Right lobe of liver (tissue), 6 donors: ENCODE data around the gene FRY. TPM values are rescaled to one million over a fixed set of nuclear protein-coding genes. Genes with fewer than 3 reads are reported as not detected.

Experiments used
- ATAC-seq, 4 donors: fragments of 200-7000 bp; cut with Tn5 transposase; one replicate each; pipeline ENCODE4 v1.9.1; 2020; ENCODE audit warnings: mild to moderate bottlenecking in 4 of 4, moderate library complexity in 4 of 4
- DNase-seq, 3 donors: peaks; one replicate each; pipeline ENCODE4 v3.0.0-alpha.2; 2020
- H3K27ac ChIP-seq, 3 donors: fragments of 200-600 bp; one replicate each; pipeline ENCODE4 v1.8.0; 2022
- H3K27me3 ChIP-seq, 2 donors: fragments of 200-600 bp; one replicate each; pipeline ENCODE4 v1.8.0; 2022
- H3K36me3 ChIP-seq, 4 donors: fragments of 200-600 bp; sonication (generic) in 1 of 4; one replicate each; pipeline versions ENCODE4 v1.5.1 to v1.8.0; 2017 to 2022; ENCODE audit warnings: control low read depth in 1 of 4
- H3K4me1 ChIP-seq, 4 donors: fragments of 200-600 bp; sonication (generic) in 1 of 4; one replicate each; pipeline versions ENCODE4 v1.5.1 to v1.8.0; 2017 to 2022; ENCODE audit warnings: control low read depth in 1 of 4
- H3K4me3 ChIP-seq, 3 donors: fragments of 200-600 bp; one replicate each; pipeline ENCODE4 v1.8.0; 2022
- H3K9me3 ChIP-seq, 4 donors: fragments of 200-600 bp; sonication (generic) in 1 of 4; one replicate each; pipeline versions ENCODE4 v1.5.1 to v1.8.0; 2017 to 2022; ENCODE audit warnings: control low read depth in 1 of 4
- POLR2A ChIP-seq: fragments of 450-650 bp; IDR thresholded peaks from one replicate; pipeline ENCODE4 v1.6.1; 2017; ENCODE audit warnings: antibody characterized with exemption, mild to moderate bottlenecking
- WGBS: methylation state at CpG from one replicate; pipeline ENCODE4 v1.1.6; 2018; ENCODE audit warnings: low coverage, low lambda C conversion rate; ENCODE audit not compliant: insufficient coverage; ENCODE audit errors: missing lambda C conversion rate; 5-methylcytosine and 5-hydroxymethylcytosine counted together
- intact Hi-C, 2 donors: fragments of 100-400 bp; cut with DNase I; formaldehyde crosslinking; loops; one replicate each; pipeline versions ENCODE4 v1.11.2 to v1.14.1; 2022
- total RNA-seq, 6 experiments: library from RNA; depleted of rRNA in 2 of 6; stranded (reverse); fragments of >200 nt in 2 of 6; fragmentation: NEBNext Ultra II Directional in 3 of 6; extraction: Animal tissue kit (Norgen Biotek cat#: 25700) in 3 of 6; gene quantifications; one replicate each; pipeline versions ENCODE4 v1.1.0 to v1.2.4, GENCODE V29; 2016 to 2023
- TF ChIP-seq, protein P1 (sequence below), 4 donors: fragments of 200-600 bp in 3 of 4; fragments of 450-650 bp in 1 of 4; IDR thresholded peaks; one replicate each; pipeline versions ENCODE4 v1.5.1 to v1.8.0; 2016 to 2022; ENCODE audit warnings: antibody characterized with exemption in 4 of 4, mild to moderate bottlenecking in 2 of 4
- donor health status: DM: no; HTN: yes; CAD: no.
- donor health status: DM: no; HTN: no; CAD: no.
- donor health status: DM: no; HTN: no; CAD: no.
- donor health status: DM: no; HTN: yes; CAD: no.
- donor health status: DM: no; HTN: yes; CAD: no.

FRY gene
- total RNA-seq, 6 experiments from 2014 or later = 16.1 to 106 (median 35.7) TPM

DNA sequence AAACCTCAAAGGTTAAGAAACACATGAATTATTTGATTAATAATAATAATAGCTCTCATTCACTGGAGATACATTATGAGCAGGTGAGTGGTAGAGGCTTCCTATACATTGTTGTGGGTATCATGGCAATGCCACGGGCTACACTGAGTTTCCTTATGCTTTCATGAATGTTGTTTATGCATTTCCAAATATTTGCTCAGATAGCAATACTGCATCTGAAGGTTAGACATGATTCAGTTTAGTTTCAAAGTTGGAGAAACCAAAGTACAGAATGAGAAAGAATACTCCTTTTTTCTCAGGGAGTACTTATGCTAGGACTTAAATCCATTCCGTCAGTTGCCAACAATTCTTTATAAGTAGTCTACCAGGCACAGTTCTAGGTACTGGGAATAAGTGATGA is 108.5 kb downstream of the FRY start:
- 92% methylated on average over 2 of the region's 2 CpGs for WGBS
- DNase-seq (no peak), ATAC-seq (no peak)
- Histone ChIP-seq H3K4me1 (no peaks in the 10 kb centered on the region), H3K9me3 (no peaks in the 10 kb centered on the region), H3K27ac (no peak overlapping the region), H3K36me3 (no peaks in the 10 kb centered on the region), H3K4me3 (no peak overlapping the region), H3K27me3 (no peaks in the 10 kb centered on the region)
- intact Hi-C loops = no loop called here
- no peak for TF ChIP-seq POLR2A
- TF ChIP-seq, protein P1, sequence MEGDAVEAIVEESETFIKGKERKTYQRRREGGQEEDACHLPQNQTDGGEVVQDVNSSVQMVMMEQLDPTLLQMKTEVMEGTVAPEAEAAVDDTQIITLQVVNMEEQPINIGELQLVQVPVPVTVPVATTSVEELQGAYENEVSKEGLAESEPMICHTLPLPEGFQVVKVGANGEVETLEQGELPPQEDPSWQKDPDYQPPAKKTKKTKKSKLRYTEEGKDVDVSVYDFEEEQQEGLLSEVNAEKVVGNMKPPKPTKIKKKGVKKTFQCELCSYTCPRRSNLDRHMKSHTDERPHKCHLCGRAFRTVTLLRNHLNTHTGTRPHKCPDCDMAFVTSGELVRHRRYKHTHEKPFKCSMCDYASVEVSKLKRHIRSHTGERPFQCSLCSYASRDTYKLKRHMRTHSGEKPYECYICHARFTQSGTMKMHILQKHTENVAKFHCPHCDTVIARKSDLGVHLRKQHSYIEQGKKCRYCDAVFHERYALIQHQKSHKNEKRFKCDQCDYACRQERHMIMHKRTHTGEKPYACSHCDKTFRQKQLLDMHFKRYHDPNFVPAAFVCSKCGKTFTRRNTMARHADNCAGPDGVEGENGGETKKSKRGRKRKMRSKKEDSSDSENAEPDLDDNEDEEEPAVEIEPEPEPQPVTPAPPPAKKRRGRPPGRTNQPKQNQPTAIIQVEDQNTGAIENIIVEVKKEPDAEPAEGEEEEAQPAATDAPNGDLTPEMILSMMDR (IDR thresholded peaks at IDR 0.05) = no peak

DNA sequence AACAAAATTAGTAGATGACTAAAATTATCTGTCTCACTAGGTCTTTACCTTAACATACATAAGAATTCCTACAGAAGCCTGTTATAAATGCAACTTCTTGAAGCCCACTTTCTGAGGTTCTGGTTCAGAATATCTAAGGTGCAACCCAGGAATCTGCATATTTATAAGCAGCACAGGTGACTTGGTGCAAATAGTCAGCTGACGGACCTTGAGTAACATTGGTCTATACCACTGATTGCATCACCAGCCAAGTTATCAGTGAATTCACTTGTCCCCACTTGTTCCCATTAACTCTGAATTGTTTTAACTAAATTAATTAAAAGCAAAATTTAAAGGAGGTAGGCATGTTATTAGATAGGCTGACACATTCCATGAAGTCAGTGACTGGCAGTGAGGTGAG is 109.9 kb downstream of the FRY start:
- intact Hi-C loops = no loop called here
- H3K9me3 ChIP-seq = no peaks in the 10 kb centered on the region
- no peaks in the 10 kb centered on the region for H3K36me3 ChIP-seq
- no peak overlapping the region for H3K27ac ChIP-seq
- DNase-seq (no peak), ATAC-seq (no peak)
- H3K4me1 ChIP-seq = no peaks in the 10 kb centered on the region
- 41% methylated on average over 1 of the region's 1 CpG for WGBS
- no peaks in the 10 kb centered on the region for H3K27me3 ChIP-seq
- H3K4me3 ChIP-seq = no peak overlapping the region
- TF ChIP-seq POLR2A = no peak
- TF ChIP-seq, protein P1 (IDR thresholded peaks at IDR 0.05) = no peak

DNA sequence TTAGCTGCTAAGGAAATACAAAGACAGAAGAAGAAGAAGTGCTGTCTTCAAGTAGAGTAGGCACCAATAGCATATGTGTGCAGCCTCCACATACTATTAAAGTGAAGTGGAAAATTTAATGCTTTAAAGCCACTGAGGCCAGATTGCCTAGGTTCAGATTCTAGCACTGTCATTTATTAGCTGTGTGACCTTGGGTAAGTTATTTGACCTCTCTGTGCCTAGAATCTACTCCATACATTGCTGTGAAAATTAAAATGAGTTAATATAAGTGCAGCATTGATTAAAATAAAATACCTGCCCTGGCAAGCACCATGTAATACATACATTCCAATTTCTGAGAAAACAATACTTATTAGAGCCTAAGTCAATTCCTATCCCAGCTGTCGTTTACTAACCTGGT is 110.5 kb downstream of the FRY start:
- WGBS = 100% methylated on average over 1 of the region's 1 CpG
- H3K36me3 ChIP-seq = no peaks in the 10 kb centered on the region
- H3K4me3 ChIP-seq = no peak overlapping the region
- TF ChIP-seq, protein P1 (IDR thresholded peaks at IDR 0.05) = no peak
- TF ChIP-seq POLR2A = no peak
- H3K9me3 ChIP-seq = no peaks in the 10 kb centered on the region
- no peak overlapping the region for H3K27ac ChIP-seq
- no peaks in the 10 kb centered on the region for H3K27me3 ChIP-seq
- no peaks in the 10 kb centered on the region for H3K4me1 ChIP-seq
- no peak for DNase-seq
- intact Hi-C loops = no loop called here
- ATAC-seq = no peak

DNA sequence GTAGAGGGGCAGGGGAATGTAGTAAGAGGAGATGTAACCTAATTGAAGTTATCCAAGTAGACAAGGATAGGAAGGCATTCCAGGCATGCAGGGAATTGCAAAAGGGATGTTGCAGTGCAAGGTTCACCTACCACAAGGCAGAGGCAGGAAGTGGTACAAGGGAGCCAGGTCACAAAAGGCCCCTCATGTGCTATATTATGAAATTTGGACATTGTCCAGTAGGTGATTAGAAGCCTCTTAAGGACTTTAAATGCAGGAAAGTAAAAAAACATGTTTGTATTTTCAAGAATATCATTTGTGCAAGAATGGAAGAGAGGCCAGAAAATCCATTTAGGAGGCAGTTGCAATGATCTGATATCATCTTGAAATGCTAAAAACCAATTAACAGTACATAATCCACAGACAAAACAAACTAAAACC is 111.4 kb downstream of the FRY start:
- no peaks in the 10 kb centered on the region for H3K36me3 ChIP-seq
- no peaks in the 10 kb centered on the region for H3K27me3 ChIP-seq
- no peak overlapping the region for H3K27ac ChIP-seq
- H3K9me3 ChIP-seq = no peaks in the 10 kb centered on the region
- intact Hi-C loops = no loop called here
- H3K4me1 ChIP-seq = no peaks in the 10 kb centered on the region
- ATAC-seq (peak; percentile 40 to 87 (median 66)), DNase-seq (no peak)
- no peak overlapping the region for H3K4me3 ChIP-seq
- TF ChIP-seq, protein P1 (IDR thresholded peaks at IDR 0.05) = no peak
- TF ChIP-seq POLR2A = no peak

DNA sequence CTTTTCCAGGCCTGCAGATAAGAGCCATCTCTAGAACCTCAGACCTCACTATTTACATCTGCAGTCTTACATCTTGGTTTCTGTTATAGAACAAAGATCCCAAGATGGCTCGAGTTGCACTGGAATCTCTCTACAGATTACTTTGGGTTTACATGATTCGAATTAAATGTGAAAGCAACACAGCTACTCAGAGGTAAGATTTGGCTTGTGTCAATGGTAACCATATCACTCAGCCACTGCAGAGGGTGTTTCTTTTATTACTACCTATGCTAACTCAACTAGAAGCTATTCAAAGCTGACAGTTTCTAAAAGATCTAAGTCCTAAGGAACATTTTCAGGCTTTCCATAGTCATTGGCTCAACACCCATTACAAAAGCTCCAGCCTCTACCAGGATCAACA is 115.6 kb downstream of the FRY start:
- no peak for DNase-seq
- H3K36me3 ChIP-seq = no peaks in the 10 kb centered on the region
- no peaks in the 10 kb centered on the region for H3K4me1 ChIP-seq
- no peak overlapping the region for H3K4me3 ChIP-seq
- intact Hi-C loops = no loop called here
- TF ChIP-seq, protein P1 (IDR thresholded peaks at IDR 0.05) = no peak
- TF ChIP-seq POLR2A = no peak
- H3K27me3 ChIP-seq = no peaks in the 10 kb centered on the region
- ATAC-seq = no peak
- H3K9me3 ChIP-seq = no peaks in the 10 kb centered on the region
- 88% methylated on average over 2 of the region's 2 CpGs for WGBS
- H3K27ac ChIP-seq = no peak overlapping the region
